GM19351 (cell line): Measurements from ENCODE around the gene PLEKHM3.
A peak's percentile ranks its signal among the peaks of the same experiment; 100 is the strongest.

Source experiments
- ATAC-seq: cut with Tn5 transposase; IDR thresholded peaks from one replicate; pipeline ENCODE4 v1.9.1; 2021; ENCODE audit warnings: mild to moderate bottlenecking, moderate library complexity; ENCODE audit not compliant: unreplicated experiment

The PLEKHM3 gene

GRCh38 chr2:207895274-207895860 lies 130.0 kb downstream of the PLEKHM3 start:
- no peak for ATAC-seq

- ATAC-seq = no peak
Observed at GRCh38 chr2:207892716-207893402, 132.5 kb downstream of the PLEKHM3 start.

- no peak for ATAC-seq
Observed at GRCh38 chr2:207891086-207891844, 134.1 kb downstream of the PLEKHM3 start.

GRCh38 chr2:207887500-207887899 lies 137.8 kb downstream of the PLEKHM3 start:
- ATAC-seq = no peak

GRCh38 chr2:207885010-207885409 lies 140.3 kb downstream of the PLEKHM3 start:
- no peak for ATAC-seq

GRCh38 chr2:207884127-207884526 lies 141.2 kb downstream of the PLEKHM3 start:
- ATAC-seq = no peak

GRCh38 chr2:207883002-207883780 lies 142.1 kb downstream of the PLEKHM3 start:
- ATAC-seq = no peak

- no peak for ATAC-seq
Observed at GRCh38 chr2:207881902-207882301, 143.4 kb downstream of the PLEKHM3 start.

- no peak for ATAC-seq
Observed at GRCh38 chr2:207879536-207879935, 145.8 kb downstream of the PLEKHM3 start.

- ATAC-seq = no peak
Observed at GRCh38 chr2:207876842-207877535, 148.3 kb downstream of the PLEKHM3 start.

GRCh38 chr2:207875473-207876212 lies 149.7 kb downstream of the PLEKHM3 start:
- no peak for ATAC-seq

GRCh38 chr2:207873794-207874193 lies 151.5 kb downstream of the PLEKHM3 start:
- ATAC-seq = peak; percentile 69

GRCh38 chr2:207871911-207872310 lies 153.4 kb downstream of the PLEKHM3 start:
- no peak for ATAC-seq

- no peak for ATAC-seq
Observed at GRCh38 chr2:207871506-207871905, 153.8 kb downstream of the PLEKHM3 start.

- no peak for ATAC-seq
Observed at GRCh38 chr2:207870814-207871213, 154.5 kb downstream of the PLEKHM3 start.

- ATAC-seq = no peak
Observed at GRCh38 chr2:207869784-207870778, 155.2 kb downstream of the PLEKHM3 start.

GRCh38 chr2:207868855-207869596 lies 156.3 kb downstream of the PLEKHM3 start:
- no peak for ATAC-seq

- ATAC-seq = no peak
Observed at GRCh38 chr2:207867905-207868304, 157.4 kb downstream of the PLEKHM3 start.
